Melanocyte of skin (primary cell): Measurements from ENCODE around the gene FTSJ1. TPM values are rescaled to one million over a fixed set of nuclear protein-coding genes. Genes with fewer than 3 reads are reported as not detected.

Experiments used
- total RNA-seq, 2 donors: library from RNA; depleted of rRNA; stranded (reverse); fragments of >200 nt; gene quantifications; 2 replicates each; pipeline ENCODE4 v1.2.3, GENCODE V29; 2012

FTSJ1 gene, protein sequence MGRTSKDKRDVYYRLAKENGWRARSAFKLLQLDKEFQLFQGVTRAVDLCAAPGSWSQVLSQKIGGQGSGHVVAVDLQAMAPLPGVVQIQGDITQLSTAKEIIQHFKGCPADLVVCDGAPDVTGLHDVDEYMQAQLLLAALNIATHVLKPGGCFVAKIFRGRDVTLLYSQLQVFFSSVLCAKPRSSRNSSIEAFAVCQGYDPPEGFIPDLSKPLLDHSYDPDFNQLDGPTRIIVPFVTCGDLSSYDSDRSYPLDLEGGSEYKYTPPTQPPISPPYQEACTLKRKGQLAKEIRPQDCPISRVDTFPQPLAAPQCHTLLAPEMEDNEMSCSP
- total RNA-seq, result 10 to 100 TPM; 39.2 to 49.6 TPM

GRCh38 chrX:48475774-48476577, at the start of gene FTSJ1:
Gene FTSJ1 (plus strand): TSS chrX:48476199. CDS start chrX:48478048, 1,849 bp downstream.

GRCh38 chrX:48470110-48470832, 5.7 kb upstream of the FTSJ1 start, which contains the start of gene SLC38A5:
Gene SLC38A5 (minus strand): TSS chrX:48470260. CDS start chrX:48467924, 2,336 bp downstream.

GRCh38 chrX:48508400-48509244, 32.6 kb downstream of the FTSJ1 start, which contains the start of gene PORCN:
Gene PORCN (plus strand): TSS chrX:48508992. CDS start chrX:48509821, 829 bp downstream.

DNA sequence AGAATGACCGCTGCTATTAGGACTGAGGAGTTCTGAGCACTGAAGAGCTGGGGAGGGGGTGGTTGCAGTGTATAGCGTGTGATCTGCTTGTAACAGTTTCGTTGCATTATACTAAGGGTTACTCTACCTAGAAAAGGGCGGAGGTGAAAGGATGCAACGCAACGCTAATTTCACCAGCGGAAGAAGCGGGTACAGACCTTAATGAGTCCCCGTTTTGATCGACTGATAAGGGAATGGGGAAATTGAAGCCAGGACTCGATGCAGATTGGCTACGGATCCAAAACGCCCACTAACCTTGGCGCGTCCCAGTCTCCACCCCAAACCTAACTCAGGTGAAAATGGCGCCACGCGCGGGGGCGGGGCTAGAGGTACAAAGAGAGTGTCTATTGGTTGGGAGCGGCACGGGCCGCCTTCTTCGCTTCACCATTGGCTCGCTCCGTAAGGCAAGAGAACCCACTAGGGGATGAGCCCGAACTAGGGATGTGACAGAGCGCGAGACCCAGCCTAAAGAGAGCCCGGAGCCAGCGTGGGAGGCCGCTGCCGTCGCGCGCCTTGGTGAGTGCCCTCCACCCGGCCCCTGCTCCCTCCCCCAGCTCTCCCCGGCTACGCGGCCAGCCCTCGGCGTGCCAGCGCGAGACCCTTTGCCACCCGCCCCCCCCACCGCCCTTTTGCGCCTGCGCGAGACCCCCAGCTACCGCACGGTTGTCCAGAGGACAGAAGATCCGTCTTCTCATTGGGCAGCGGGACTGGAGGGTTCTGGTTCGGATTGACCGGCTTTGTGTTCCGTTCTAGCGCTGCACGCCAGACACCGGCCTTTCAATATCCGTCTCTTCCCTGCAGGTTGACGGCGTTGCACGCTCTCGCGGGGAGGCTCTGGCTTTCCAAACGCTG, 45.6 kb downstream of the FTSJ1 start, which contains the start of gene EBP:
TSS of gene EBP (plus strand) at position 456 of the 891 bp plus-strand sequence. CDS start 1,964 bp downstream, outside the sequence.

Other genes starting within 250 kb of the FTSJ1 start
- gene SSX1, start 220.8 kb upstream of the FTSJ1 start, total RNA-seq, result under 1 TPM; under 0.01 to 0.34 TPM
- gene SSX3, start 119.5 kb upstream of the FTSJ1 start, total RNA-seq, result not detected
- gene SSX4, start 92.7 kb upstream of the FTSJ1 start, total RNA-seq, result under 1 TPM in 1 of 2 donors, not detected in 1; under 0.01 TPM
- gene SSX4B, start 64.2 kb upstream of the FTSJ1 start, total RNA-seq, result under 1 TPM in 1 of 2 donors, not detected in 1; under 0.01 TPM
- under 1 TPM; 0.34 to 0.67 TPM for gene SLC38A5, start 5.9 kb upstream of the FTSJ1 start, total RNA-seq
- 1 to 10 TPM; 6.5 to 7.7 TPM for gene PORCN, start 32.8 kb downstream of the FTSJ1 start, total RNA-seq
- 100 to 1,000 TPM; 131 to 232 TPM for gene EBP, start 45.6 kb downstream of the FTSJ1 start, total RNA-seq
- 1 to 10 TPM; 4.3 to 8.3 TPM for gene TBC1D25, start 63.5 kb downstream of the FTSJ1 start, total RNA-seq
- gene RBM3, start 98.3 kb downstream of the FTSJ1 start, total RNA-seq, result 100 to 1,000 TPM; 120 to 136 TPM
- 10 to 100 TPM; 52.6 to 69.9 TPM for gene WDR13, start 121.3 kb downstream of the FTSJ1 start, total RNA-seq
- gene WAS, start 207.6 kb downstream of the FTSJ1 start, total RNA-seq, result under 1 TPM in 1 of 2 donors, not detected in 1; 0.33 TPM
- 10 to 100 TPM in 1 of 2 donors, 1 to 10 TPM in 1; 8.3 to 13.3 TPM for gene SUV39H1, start 220.5 kb downstream of the FTSJ1 start, total RNA-seq